ENCODE measurements around the gene CCNG2.

Gene CCNG2

GRCh38 chr4:77209936-77210335 is 52.9 kb downstream of the CCNG2 start:
- Histone ChIP-seq H3K9me3 (replicated peaks; ENCODE audit: insufficient read depth, low read length) (no peaks in the 10 kb centered on the region), H3K79me2 (ENCODE audit: low read length) (no peaks in the 10 kb centered on the region), H3K4me3 (ENCODE audit: low read length) (no peak overlapping the region), H4K20me1 (ENCODE audit: insufficient read depth, low read length) (no peaks in the 10 kb centered on the region), H3K9ac (ENCODE audit: low read length) (no peak overlapping the region), H3K9me2 (replicated peaks; ENCODE audit: insufficient read depth, low read length) (no peaks in the 10 kb centered on the region), H3K36me3 (replicated peaks; ENCODE audit: insufficient read depth, low read length) (no peaks in the 10 kb centered on the region), H3F3A (ENCODE audit: insufficient read depth, low read length) (no peaks in the 10 kb centered on the region), H3K4me2 (ENCODE audit: low read depth, low read length) (no peak overlapping the region), H3K4me1 (ENCODE audit: low read length) (no peaks in the 10 kb centered on the region), H2AFZ (ENCODE audit: low read length) (no peak overlapping the region), H3K27ac (ENCODE audit: low read length) (no peak overlapping the region), H3K27me3 (replicated peaks; ENCODE audit: insufficient read depth, low read length) (no peaks in the 10 kb centered on the region)
- TF ChIP-seq CTCF (IDR thresholded peaks at IDR 0.05; ENCODE audit: low read length) (no peak), EZH2 (optimal IDR thresholded peaks at IDR 0.05; ENCODE audit: low read depth, low read length) (no peak), EZH2phosphoT487 (IDR thresholded peaks at IDR 0.05; ENCODE audit: low read length) (no peak)
- DNase-seq: no peak

- no peaks in the 10 kb centered on the region for H3F3A ChIP-seq (ENCODE audit: insufficient read depth, low read length)
- H3K9me3 ChIP-seq (replicated peaks; ENCODE audit: insufficient read depth, low read length): no peaks in the 10 kb centered on the region
Measured at GRCh38 chr4:77215107-77215506, 58.1 kb downstream of the CCNG2 start.

GRCh38 chr4:77217526-77217925 is 60.5 kb downstream of the CCNG2 start:
- H2AFZ ChIP-seq (ENCODE audit: low read length): no peak overlapping the region
- no peaks in the 10 kb centered on the region for H3K9me2 ChIP-seq (replicated peaks; ENCODE audit: insufficient read depth, low read length)
- H3K9me3 ChIP-seq (replicated peaks; ENCODE audit: insufficient read depth, low read length): no peaks in the 10 kb centered on the region
- no peaks in the 10 kb centered on the region for H3K4me1 ChIP-seq (ENCODE audit: low read length)
- no peaks in the 10 kb centered on the region for H3F3A ChIP-seq (ENCODE audit: insufficient read depth, low read length)
- no peak overlapping the region for H3K4me2 ChIP-seq (ENCODE audit: low read depth, low read length)
- no peak for TF ChIP-seq CTCF (IDR thresholded peaks at IDR 0.05; ENCODE audit: low read length)
- no peak for TF ChIP-seq EZH2phosphoT487 (IDR thresholded peaks at IDR 0.05; ENCODE audit: low read length)
- TF ChIP-seq EZH2 (optimal IDR thresholded peaks at IDR 0.05; ENCODE audit: low read depth, low read length): no peak
- no peaks in the 10 kb centered on the region for H3K27me3 ChIP-seq (replicated peaks; ENCODE audit: insufficient read depth, low read length)
- no peak for DNase-seq
- H3K4me3 ChIP-seq (ENCODE audit: low read length): no peak overlapping the region
- no peaks in the 10 kb centered on the region for H3K79me2 ChIP-seq (ENCODE audit: low read length)
- no peak overlapping the region for H3K9ac ChIP-seq (ENCODE audit: low read length)
- no peaks in the 10 kb centered on the region for H4K20me1 ChIP-seq (ENCODE audit: insufficient read depth, low read length)
- H3K27ac ChIP-seq (ENCODE audit: low read length): no peak overlapping the region
- H3K36me3 ChIP-seq (replicated peaks; ENCODE audit: insufficient read depth, low read length): no peaks in the 10 kb centered on the region

More at GRCh38 chr4:77215107-77215506, 58.1 kb downstream of the CCNG2 start:
- Histone ChIP-seq H3K4me1 (ENCODE audit: low read length) (no peaks in the 10 kb centered on the region), H3K79me2 (ENCODE audit: low read length) (no peaks in the 10 kb centered on the region), H3K4me3 (ENCODE audit: low read length) (no peak overlapping the region), H3K27ac (ENCODE audit: low read length) (no peak overlapping the region), H3K36me3 (replicated peaks; ENCODE audit: insufficient read depth, low read length) (no peaks in the 10 kb centered on the region), H3K9me2 (replicated peaks; ENCODE audit: insufficient read depth, low read length) (no peaks in the 10 kb centered on the region), H3K27me3 (replicated peaks; ENCODE audit: insufficient read depth, low read length) (no peaks in the 10 kb centered on the region), H3K4me2 (ENCODE audit: low read depth, low read length) (no peak overlapping the region), H3K9ac (ENCODE audit: low read length) (no peak overlapping the region), H4K20me1 (ENCODE audit: insufficient read depth, low read length) (no peaks in the 10 kb centered on the region), H2AFZ (ENCODE audit: low read length) (no peak overlapping the region)
- DNase-seq: no peak
- no peak for TF ChIP-seq CTCF (IDR thresholded peaks at IDR 0.05; ENCODE audit: low read length)
- no peak for TF ChIP-seq EZH2 (optimal IDR thresholded peaks at IDR 0.05; ENCODE audit: low read depth, low read length)
- no peak for TF ChIP-seq EZH2phosphoT487 (IDR thresholded peaks at IDR 0.05; ENCODE audit: low read length)
